SK-N-SH treated with all-trans-retinoic acid at 6 μM for 48 hours (cell line): ENCODE results near the gene CCR3.

Experiments used
- ATAC-seq: fragments of 200-7000 bp; cut with Tn5 transposase; 3 replicates; pipeline ENCODE4 v1.9.1; 2020; ENCODE audit warnings: mild to moderate bottlenecking, moderate library complexity
- ARNTL ChIP-seq: fragments of 450-650 bp; formaldehyde crosslinking; IDR thresholded peaks from 2 replicates; pipeline ENCODE4 v1.5.0; 2020; ENCODE audit warnings: low read depth, mild to moderate bottlenecking, moderate library complexity, borderline replicate concordance
- BACH2 ChIP-seq: fragments of 250-450 bp; sonication (Bioruptor Pico); IDR thresholded peaks from 2 replicates; pipeline ENCODE4 v1.9.0; 2021; ENCODE audit warnings: mild to moderate bottlenecking, borderline replicate concordance
- CSDC2 ChIP-seq: fragments of 250-450 bp; sonication (Bioruptor Pico); IDR thresholded peaks from 2 replicates; pipeline ENCODE4 v1.5.0; 2020; ENCODE audit warnings: mild to moderate bottlenecking, moderate library complexity
- GLIS3 ChIP-seq: fragments of 250-450 bp; sonication (Bioruptor Pico); IDR thresholded peaks from 2 replicates; pipeline ENCODE4 v1.5.0; 2020; ENCODE audit warnings: mild to moderate bottlenecking, moderate library complexity
- ISL1 ChIP-seq: fragments of 250-450 bp; sonication (Bioruptor Pico); IDR thresholded peaks from 2 replicates; pipeline ENCODE4 v2.1.2; 2022; ENCODE audit warnings: mild to moderate bottlenecking, moderate library complexity
- OSR1 ChIP-seq: fragments of 250-450 bp; sonication (Bioruptor Pico); IDR thresholded peaks from 2 replicates; pipeline ENCODE4 v1.8.0; 2022; ENCODE audit warnings: moderate library complexity, mild to moderate bottlenecking, inconsistent platforms
- PPARA ChIP-seq: fragments of 250-450 bp; sonication (Bioruptor Pico); IDR thresholded peaks from 2 replicates; pipeline ENCODE4 v1.5.0; 2020; ENCODE audit warnings: mild to moderate bottlenecking, borderline replicate concordance
- SNAI2 ChIP-seq: fragments of 250-450 bp; sonication (Bioruptor Pico); IDR thresholded peaks from 2 replicates; pipeline ENCODE4 v1.5.0; 2020; ENCODE audit warnings: mild to moderate bottlenecking, moderate library complexity
- TOX ChIP-seq: fragments of 250-450 bp; sonication (Bioruptor Pico); IDR thresholded peaks from 2 replicates; pipeline ENCODE4 v1.8.0; 2021; ENCODE audit warnings: mild to moderate bottlenecking, moderate library complexity, borderline replicate concordance
- ZC3H10 ChIP-seq: fragments of 250-450 bp; sonication (Bioruptor Pico); IDR thresholded peaks from 2 replicates; pipeline ENCODE4 v1.5.1; 2021; ENCODE audit warnings: mild to moderate bottlenecking, moderate library complexity
- ZFP30 ChIP-seq: fragments of 450-650 bp; formaldehyde crosslinking; IDR thresholded peaks from 2 replicates; pipeline ENCODE4 v1.5.0; 2022; ENCODE audit warnings: mild to moderate bottlenecking, moderate library complexity
- ZNF565 ChIP-seq: fragments of 450-650 bp; formaldehyde crosslinking; conservative IDR thresholded peaks from 2 replicates; pipeline ENCODE4 v1.5.0; 2020; ENCODE audit warnings: low read depth, mild to moderate bottlenecking, moderate library complexity
- ZNF70 ChIP-seq: fragments of 450-650 bp; formaldehyde crosslinking; IDR thresholded peaks from 2 replicates; pipeline ENCODE4 v1.5.0; 2020; ENCODE audit warnings: mild to moderate bottlenecking, moderate library complexity
- ZNF8 ChIP-seq: fragments of 450-650 bp; formaldehyde crosslinking; IDR thresholded peaks from 2 replicates; pipeline ENCODE4 v1.5.0; 2020; ENCODE audit warnings: mild to moderate bottlenecking, moderate library complexity
- TF ChIP-seq, protein P1 (sequence below): fragments of 250-450 bp; sonication (Bioruptor Pico); IDR thresholded peaks from 2 replicates; pipeline ENCODE4 v1.8.0; 2020; ENCODE audit warnings: mild to moderate bottlenecking, moderate library complexity, borderline replicate concordance
- TF ChIP-seq, protein P2 (sequence below): fragments of 250-450 bp; sonication (Bioruptor Pico); IDR thresholded peaks from 2 replicates; pipeline ENCODE4 v1.5.0; 2020; ENCODE audit warnings: mild to moderate bottlenecking, moderate library complexity
- TF ChIP-seq, protein P3 (sequence below): fragments of 250-450 bp; sonication (Bioruptor Pico); IDR thresholded peaks from 2 replicates; pipeline ENCODE4 v1.5.1; 2021; ENCODE audit warnings: mild to moderate bottlenecking, moderate library complexity

CCR3 gene

DNA sequence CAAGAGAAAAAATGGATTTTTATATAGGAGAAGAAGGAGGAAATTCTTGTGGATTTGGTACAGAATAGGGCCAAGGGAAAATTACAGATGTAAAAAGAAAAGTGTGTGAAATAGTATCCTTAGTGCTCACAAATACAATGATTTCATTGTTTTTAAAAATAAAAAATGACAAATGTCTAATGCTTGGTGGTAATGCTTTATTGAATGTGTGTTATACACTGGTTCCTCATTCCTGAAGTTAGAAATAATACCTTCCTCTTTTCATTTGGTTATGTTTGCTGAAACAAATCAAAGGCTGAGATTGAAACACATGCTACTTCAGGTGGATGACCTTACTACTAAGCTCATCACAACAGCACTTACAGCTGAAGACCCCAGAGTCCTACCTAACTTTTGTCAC, 73.9 kb downstream of the CCR3 start:
- TF ChIP-seq BACH2 (CRISPR knock-in tag) (no peak), ISL1 (CRISPR knock-in tag) (no peak), PPARA (no peak), ZFP30 (no peak), ARNTL (CRISPR knock-in tag) (no peak), ZNF70 (CRISPR knock-in tag) (no peak), OSR1 (CRISPR knock-in tag) (no peak), TOX (CRISPR knock-in tag) (no peak), ZC3H10 (CRISPR knock-in tag) (no peak), SNAI2 (no peak), GLIS3 (CRISPR knock-in tag) (no peak), CSDC2 (CRISPR knock-in tag) (no peak), ZNF8 (CRISPR knock-in tag) (no peak), ZNF565 (CRISPR knock-in tag) (no peak)
- TF ChIP-seq, protein P1, sequence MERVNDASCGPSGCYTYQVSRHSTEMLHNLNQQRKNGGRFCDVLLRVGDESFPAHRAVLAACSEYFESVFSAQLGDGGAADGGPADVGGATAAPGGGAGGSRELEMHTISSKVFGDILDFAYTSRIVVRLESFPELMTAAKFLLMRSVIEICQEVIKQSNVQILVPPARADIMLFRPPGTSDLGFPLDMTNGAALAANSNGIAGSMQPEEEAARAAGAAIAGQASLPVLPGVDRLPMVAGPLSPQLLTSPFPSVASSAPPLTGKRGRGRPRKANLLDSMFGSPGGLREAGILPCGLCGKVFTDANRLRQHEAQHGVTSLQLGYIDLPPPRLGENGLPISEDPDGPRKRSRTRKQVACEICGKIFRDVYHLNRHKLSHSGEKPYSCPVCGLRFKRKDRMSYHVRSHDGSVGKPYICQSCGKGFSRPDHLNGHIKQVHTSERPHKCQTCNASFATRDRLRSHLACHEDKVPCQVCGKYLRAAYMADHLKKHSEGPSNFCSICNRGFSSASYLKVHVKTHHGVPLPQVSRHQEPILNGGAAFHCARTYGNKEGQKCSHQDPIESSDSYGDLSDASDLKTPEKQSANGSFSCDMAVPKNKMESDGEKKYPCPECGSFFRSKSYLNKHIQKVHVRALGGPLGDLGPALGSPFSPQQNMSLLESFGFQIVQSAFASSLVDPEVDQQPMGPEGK (CRISPR knock-in tag) = no peak
- TF ChIP-seq, protein P2, sequence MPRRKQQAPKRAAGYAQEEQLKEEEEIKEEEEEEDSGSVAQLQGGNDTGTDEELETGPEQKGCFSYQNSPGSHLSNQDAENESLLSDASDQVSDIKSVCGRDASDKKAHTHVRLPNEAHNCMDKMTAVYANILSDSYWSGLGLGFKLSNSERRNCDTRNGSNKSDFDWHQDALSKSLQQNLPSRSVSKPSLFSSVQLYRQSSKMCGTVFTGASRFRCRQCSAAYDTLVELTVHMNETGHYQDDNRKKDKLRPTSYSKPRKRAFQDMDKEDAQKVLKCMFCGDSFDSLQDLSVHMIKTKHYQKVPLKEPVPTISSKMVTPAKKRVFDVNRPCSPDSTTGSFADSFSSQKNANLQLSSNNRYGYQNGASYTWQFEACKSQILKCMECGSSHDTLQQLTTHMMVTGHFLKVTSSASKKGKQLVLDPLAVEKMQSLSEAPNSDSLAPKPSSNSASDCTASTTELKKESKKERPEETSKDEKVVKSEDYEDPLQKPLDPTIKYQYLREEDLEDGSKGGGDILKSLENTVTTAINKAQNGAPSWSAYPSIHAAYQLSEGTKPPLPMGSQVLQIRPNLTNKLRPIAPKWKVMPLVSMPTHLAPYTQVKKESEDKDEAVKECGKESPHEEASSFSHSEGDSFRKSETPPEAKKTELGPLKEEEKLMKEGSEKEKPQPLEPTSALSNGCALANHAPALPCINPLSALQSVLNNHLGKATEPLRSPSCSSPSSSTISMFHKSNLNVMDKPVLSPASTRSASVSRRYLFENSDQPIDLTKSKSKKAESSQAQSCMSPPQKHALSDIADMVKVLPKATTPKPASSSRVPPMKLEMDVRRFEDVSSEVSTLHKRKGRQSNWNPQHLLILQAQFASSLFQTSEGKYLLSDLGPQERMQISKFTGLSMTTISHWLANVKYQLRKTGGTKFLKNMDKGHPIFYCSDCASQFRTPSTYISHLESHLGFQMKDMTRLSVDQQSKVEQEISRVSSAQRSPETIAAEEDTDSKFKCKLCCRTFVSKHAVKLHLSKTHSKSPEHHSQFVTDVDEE (CRISPR knock-in tag) = no peak
- TF ChIP-seq, protein P3, sequence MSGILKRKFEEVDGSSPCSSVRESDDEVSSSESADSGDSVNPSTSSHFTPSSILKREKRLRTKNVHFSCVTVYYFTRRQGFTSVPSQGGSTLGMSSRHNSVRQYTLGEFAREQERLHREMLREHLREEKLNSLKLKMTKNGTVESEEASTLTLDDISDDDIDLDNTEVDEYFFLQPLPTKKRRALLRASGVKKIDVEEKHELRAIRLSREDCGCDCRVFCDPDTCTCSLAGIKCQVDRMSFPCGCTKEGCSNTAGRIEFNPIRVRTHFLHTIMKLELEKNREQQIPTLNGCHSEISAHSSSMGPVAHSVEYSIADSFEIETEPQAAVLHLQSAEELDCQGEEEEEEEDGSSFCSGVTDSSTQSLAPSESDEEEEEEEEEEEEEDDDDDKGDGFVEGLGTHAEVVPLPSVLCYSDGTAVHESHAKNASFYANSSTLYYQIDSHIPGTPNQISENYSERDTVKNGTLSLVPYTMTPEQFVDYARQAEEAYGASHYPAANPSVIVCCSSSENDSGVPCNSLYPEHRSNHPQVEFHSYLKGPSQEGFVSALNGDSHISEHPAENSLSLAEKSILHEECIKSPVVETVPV (CRISPR knock-in tag) = no peak
- no peak for ATAC-seq
